Right lobe of liver (tissue), 4 donors: ENCODE data around the gene MMP8.

Experiments
- POLR2A ChIP-seq: fragments of 450-650 bp; IDR thresholded peaks from one replicate; pipeline ENCODE4 v1.6.1; 2017; ENCODE audit warnings: antibody characterized with exemption, mild to moderate bottlenecking
- TF ChIP-seq, protein P1 (sequence below), 4 donors: fragments of 200-600 bp in 3 of 4; fragments of 450-650 bp in 1 of 4; IDR thresholded peaks; one replicate each; pipeline versions ENCODE4 v1.5.1 to v1.8.0; 2016 to 2022; ENCODE audit warnings: antibody characterized with exemption in 4 of 4, mild to moderate bottlenecking in 2 of 4
- donor health status: DM: no; HTN: no; CAD: no.
- donor health status: DM: no; HTN: no; CAD: no.
- donor health status: DM: no; HTN: yes; CAD: no.

DNA sequence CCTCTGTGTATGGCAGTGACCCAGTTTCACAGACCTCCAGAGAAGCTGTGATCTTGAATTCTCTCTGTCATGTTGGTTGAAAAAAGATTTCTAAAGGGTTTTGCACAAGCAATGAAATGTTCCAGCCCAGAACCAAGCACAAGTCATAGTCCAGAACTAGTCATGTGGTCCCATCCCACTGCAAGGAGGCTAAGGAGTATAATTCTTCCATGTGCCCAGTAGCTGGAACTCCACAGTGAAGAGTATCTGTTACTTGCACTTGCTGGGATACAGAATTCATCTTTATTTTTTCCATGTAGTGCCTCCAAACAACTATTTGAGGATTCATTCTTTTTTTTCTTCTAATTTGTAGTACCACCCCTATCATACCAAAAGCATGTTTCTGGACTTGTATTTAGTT, 9.9 kb upstream of the MMP8 start:
- TF ChIP-seq, protein P1, sequence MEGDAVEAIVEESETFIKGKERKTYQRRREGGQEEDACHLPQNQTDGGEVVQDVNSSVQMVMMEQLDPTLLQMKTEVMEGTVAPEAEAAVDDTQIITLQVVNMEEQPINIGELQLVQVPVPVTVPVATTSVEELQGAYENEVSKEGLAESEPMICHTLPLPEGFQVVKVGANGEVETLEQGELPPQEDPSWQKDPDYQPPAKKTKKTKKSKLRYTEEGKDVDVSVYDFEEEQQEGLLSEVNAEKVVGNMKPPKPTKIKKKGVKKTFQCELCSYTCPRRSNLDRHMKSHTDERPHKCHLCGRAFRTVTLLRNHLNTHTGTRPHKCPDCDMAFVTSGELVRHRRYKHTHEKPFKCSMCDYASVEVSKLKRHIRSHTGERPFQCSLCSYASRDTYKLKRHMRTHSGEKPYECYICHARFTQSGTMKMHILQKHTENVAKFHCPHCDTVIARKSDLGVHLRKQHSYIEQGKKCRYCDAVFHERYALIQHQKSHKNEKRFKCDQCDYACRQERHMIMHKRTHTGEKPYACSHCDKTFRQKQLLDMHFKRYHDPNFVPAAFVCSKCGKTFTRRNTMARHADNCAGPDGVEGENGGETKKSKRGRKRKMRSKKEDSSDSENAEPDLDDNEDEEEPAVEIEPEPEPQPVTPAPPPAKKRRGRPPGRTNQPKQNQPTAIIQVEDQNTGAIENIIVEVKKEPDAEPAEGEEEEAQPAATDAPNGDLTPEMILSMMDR (IDR thresholded peaks at IDR 0.05): no peak
- no peak for TF ChIP-seq POLR2A
